ENCODE results near the gene PHF21A.

PHF21A gene

DNA sequence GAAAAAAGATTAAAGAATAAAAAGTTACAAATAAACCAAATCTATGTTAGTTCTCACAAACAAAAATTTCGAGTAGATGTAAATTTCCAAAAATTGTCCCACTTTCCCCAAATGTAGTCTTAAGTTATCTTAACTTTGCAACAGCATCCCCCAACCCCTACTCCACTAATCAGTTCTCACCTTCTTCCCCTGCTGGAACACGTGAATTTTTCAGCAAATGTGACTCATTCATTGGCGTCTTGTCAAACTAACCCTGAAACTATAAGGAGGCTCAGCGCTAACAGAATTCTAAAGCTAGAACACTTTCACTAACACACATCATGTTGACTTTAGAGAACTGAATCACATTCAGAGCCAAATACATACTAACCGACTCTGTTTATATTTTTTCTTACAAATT is 46.1 kb downstream of the PHF21A start:
- DNase-seq: no peak

- DNase-seq: no peak
Observed at GRCh38 chr11:46073632-46074031, 47.6 kb downstream of the PHF21A start.

- no peak for DNase-seq
Observed at GRCh38 chr11:46072172-46072964, 48.9 kb downstream of the PHF21A start.

DNA sequence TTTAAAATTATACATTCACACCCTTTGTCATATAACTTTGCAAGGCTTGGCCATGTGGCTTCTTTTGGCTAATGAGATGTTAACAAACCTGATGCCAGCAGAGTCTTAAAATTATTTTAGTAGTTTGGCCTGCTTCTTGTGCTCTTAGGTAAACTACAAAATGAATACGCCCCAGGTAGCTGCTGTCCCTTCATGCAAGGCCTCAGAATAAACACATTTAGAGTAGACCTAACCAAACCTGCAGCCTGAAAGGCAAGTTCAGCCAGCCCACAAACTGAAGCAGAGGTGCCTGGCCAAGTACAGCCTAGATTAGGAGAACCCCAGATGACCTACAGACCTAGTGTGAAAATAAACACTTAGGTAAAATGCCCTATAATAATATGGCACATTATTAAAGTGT is 50.2 kb downstream of the PHF21A start:
- DNase-seq: no peak

DNA sequence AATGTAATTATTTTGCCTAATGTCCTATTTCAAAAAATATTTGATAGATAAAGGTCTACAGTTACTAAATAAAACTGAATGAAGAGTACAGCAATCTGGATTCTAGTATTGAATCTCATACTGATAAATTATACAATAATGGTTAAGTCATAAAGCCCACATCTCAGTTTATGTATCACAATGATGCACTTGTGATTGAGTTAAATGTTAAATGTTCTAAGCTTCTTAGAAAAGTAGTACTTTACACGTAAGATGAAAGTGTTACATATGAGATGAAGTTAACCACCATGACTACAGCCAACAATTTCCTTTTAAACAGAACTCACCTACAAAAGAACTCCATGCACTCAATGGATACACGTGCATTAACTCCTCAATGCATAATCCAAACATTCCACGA is 51.7 kb downstream of the PHF21A start:
- DNase-seq: no peak

- DNase-seq: no peak
Observed at GRCh38 chr11:46066335-46066734, 54.9 kb downstream of the PHF21A start.

GRCh38 chr11:46065681-46066080 is 55.6 kb downstream of the PHF21A start:
- no peak for DNase-seq

DNA sequence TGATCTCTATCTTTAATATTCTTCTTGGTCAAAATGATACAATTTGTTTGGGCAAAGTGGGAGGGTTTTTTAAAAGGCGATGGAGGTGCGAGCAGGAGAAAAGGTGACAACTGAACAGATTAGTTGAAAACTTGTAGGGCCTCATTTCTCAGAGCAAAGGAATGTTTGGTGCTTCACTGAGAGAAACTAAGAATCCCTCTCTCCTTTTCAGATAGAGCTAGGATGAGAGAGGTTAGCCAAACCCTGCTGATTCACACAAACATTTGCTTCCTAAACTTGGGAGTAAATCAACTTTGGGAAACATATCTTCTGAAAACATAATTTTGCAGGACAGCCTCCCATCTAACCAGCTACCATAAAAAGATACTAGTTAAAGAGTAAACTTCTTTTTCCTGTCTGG is 57.0 kb downstream of the PHF21A start:
- no peak for DNase-seq

- no peak for DNase-seq
Observed at GRCh38 chr11:46063138-46063537, 58.1 kb downstream of the PHF21A start.

GRCh38 chr11:46060013-46060412 is 61.2 kb downstream of the PHF21A start:
- DNase-seq: no peak

DNA sequence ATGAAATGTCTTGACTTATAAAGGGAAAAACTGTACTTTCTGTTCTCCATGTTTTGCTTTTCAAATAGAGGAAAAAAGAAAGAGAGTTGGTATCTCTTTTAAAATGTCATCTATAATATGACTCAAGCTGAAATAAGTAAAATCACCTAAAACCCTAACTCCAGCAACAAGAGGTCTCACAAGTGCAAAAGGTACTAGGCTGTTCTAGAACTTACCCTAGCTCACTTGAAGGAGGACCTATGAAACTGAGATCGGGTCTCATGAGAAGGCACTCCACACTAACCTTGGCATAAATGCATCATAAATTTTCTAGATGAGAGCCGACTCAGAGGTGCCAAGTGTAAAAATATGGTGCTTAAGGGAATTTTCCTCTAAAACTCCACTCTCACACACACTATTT is 63.8 kb downstream of the PHF21A start:
- no peak for DNase-seq

DNA sequence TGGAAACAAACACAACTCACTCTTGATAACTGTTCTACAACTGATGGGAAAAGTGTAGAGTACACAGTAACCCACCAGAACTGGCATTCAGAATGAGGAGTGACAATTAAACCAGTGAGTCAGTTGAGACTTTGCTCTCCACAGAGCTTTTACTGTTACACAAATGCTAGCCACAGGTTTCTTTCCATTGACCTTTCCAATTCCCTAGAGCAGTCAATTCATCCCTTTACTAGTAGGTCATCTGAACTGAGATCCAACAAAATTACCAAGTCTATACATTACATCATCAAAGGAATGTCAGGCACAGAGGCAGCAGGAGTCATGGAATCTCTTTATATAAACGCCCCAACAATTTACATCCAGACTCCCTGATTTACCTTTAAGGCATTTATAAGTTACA is 65.9 kb downstream of the PHF21A start:
- no peak for DNase-seq

DNA sequence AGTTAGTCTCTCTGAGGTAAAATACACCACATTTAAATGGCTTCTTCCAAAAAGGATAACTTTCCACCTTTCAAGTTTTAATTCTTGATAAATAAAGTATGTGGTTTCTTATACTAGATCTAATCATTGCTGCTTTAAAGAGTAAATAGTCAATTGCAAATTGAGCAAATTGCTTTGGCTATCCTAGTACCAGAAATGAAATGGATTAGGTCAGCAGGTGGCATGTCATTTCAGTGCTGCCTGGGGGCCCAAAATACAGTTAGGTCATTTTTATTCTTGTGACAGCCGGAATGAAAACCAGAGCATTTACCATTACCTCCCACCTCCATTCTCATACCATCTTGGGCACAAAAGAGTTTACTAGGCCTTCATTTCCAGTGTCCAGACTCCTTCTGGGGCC is 70.2 kb downstream of the PHF21A start:
- DNase-seq: no peak

DNA sequence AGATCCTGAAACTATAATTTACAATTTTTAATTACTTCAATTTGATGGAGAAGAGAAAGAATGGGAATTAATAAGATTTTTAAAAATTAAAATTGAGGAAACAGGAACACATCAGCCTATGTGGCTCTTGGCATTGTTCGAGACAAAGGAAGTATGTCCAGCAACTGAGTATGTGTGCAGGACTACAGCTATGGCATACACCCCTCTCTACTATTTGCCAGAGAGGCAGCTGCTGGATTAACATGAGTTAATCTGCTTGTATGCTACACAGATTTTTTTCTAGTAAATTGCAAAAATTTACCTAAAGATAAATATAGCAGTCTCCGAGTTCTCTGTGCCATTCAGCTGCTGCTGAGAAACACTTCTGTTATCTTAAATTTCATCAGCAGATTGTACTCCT is 70.6 kb downstream of the PHF21A start:
- DNase-seq: no peak

DNA sequence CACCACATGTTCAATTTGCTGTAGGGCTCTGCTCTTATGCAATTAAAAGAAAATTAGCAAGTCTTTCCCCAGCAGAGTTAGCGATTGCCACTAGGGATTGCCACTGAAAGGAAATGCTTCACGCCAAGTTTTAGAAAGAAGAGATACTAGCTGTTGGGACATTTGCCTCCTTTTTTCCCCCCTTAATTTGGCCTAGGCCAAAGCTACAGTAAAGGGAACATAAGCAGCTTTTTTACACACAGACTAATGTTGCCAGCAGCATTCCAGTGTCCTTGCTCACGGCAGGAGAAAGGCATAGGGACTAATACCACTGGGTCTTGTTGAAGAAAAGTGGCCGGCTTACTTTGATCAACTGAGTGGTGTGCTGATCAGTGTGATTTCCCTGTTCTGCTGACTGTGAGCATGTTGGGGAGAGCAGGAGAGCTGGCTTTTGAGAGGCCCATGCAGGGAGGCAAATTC is 71.2 kb downstream of the PHF21A start:
- no peak for DNase-seq

GRCh38 chr11:46049325-46049897 is 71.8 kb downstream of the PHF21A start:
- no peak for DNase-seq

- DNase-seq: no peak
Observed at GRCh38 chr11:46048198-46048597, 73.1 kb downstream of the PHF21A start.

DNA sequence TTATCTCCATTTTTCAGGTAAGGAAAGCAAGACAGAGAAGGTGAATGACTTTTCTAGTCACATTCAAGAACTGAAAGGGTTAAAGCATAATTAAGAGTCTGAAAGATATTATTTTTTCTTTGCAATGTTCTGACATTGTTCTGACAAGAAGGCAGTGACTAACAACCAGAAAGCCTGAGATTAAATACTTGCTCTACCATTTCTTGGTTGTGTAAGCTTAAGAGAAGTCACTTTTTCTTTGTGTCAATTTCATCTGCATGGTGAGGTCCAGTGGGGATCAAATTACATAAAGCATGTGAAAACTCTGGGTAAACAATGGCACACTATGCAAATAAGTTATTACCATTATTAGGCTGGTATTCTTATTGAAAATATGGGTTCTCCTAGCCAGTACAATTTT is 73.7 kb downstream of the PHF21A start:
- DNase-seq: no peak

DNA sequence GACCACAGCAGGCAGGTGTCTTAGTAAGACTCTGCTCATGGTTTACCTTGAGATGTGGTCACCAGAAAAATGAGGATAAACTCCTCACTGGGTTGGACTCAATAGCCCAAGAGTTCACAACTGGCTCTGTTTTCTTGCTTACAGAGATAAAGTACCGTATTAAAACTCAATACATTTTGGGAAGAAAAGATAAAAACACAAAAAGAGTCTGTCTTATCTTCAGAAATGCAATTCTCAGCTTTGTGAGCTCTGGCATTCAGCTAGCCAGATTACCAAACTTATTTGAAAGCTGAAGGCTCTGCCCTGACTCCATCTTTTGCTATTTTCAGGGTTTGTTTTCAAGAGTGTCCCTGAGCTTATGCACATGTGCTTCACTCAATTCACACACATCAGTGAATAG is 75.4 kb downstream of the PHF21A start:
- DNase-seq: no peak

DNA sequence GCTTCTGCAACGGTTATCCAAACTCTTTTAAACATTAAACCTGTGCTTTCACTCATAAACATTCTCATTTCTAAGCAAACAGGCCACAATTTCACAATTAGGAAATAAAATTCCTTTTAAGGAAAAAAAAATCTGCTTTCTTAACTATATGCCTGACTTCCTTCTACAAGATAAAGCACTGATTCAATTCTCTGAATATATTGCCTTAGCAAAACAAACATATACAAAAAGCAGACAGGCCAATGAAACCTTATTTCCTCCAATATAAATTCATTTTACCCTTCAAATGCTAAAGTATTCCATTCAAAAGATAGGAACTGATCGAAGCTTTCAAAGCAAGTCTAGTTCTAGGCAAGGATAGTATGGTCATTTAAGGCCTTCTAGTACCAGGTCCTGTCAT is 76.7 kb downstream of the PHF21A start:
- DNase-seq: no peak

- DNase-seq: no peak
Observed at GRCh38 chr11:46039990-46040389, 81.3 kb downstream of the PHF21A start.

DNA sequence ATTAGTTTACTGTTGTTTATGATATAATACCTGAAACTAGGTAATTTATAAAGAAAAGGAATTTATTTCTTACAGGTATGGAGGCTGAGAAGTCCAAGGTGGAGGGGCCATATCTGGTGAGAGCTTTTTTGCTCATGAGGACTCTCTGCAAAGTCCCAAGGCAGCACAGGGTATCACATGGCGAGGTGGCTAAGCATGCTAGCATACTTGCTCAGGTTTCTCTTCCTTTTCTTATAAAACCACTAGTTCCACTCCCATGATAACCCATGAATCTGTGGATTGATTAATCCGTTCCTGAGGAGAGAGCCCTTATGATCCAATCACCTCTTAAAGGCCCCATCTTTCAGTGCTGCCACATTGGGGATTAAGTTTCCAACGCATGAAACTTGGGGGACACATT is 82.7 kb downstream of the PHF21A start:
- no peak for DNase-seq

DNA sequence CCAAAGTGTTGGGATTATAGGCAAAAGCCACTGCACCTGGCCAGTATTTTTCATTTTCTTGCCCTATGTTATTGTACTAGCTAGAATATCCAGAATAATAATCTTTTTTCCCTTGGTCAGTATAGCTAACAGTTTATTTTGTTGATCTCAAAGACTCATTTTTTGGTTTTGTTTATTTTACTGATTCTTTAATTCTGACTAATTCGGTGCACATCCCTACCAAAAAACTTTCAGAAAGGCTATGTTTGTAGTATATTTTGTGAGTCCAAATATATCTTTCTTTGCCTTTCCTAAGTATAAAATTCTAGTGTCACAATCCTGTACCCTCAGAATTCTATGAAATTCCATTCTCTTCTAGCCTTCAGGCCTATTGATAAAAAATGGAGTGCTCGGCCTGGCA is 84.3 kb downstream of the PHF21A start:
- no peak for DNase-seq

GRCh38 chr11:46036009-46036408 is 85.2 kb downstream of the PHF21A start:
- DNase-seq: no peak

GRCh38 chr11:46034041-46034440 is 87.2 kb downstream of the PHF21A start:
- no peak for DNase-seq
